GM19395 (cell line): ENCODE data around the gene CEMIP2.
"Not testable (repeated sequence)": the region's sequence is repeated elsewhere in the genome, so short reads cannot be mapped to it uniquely, and the experiment has no call there.

ENCODE experiments used
- ATAC-seq: cut with Tn5 transposase; IDR thresholded peaks from one replicate; pipeline ENCODE4 v1.9.1; 2021; ENCODE audit warnings: mild to moderate bottlenecking, moderate library complexity; ENCODE audit not compliant: unreplicated experiment

The CEMIP2 gene

GRCh38 chr9:71719562-71719961 lies 48.8 kb downstream of the CEMIP2 start:
- ATAC-seq = no peak

- no peak for ATAC-seq
Measured at GRCh38 chr9:71719088-71719487, 49.2 kb downstream of the CEMIP2 start.

- no peak for ATAC-seq
Measured at GRCh38 chr9:71716138-71716909, 52.0 kb downstream of the CEMIP2 start.

GRCh38 chr9:71710856-71711255 lies 57.5 kb downstream of the CEMIP2 start:
- ATAC-seq = no peak

GRCh38 chr9:71710201-71710600 lies 58.1 kb downstream of the CEMIP2 start:
- no peak for ATAC-seq

- no peak for ATAC-seq
Measured at GRCh38 chr9:71709384-71709783, 58.9 kb downstream of the CEMIP2 start.

- no peak for ATAC-seq
Measured at GRCh38 chr9:71706176-71706575, 62.1 kb downstream of the CEMIP2 start.

- no peak for ATAC-seq
Measured at GRCh38 chr9:71704796-71705195, 63.5 kb downstream of the CEMIP2 start.

GRCh38 chr9:71703172-71703872 lies 65.0 kb downstream of the CEMIP2 start:
- no peak for ATAC-seq

- no peak for ATAC-seq
Measured at GRCh38 chr9:71697882-71698281, 70.4 kb downstream of the CEMIP2 start.

GRCh38 chr9:71694332-71694731 lies 74.0 kb downstream of the CEMIP2 start:
- no peak for ATAC-seq

GRCh38 chr9:71693607-71694006 lies 74.7 kb downstream of the CEMIP2 start:
- ATAC-seq = no peak

GRCh38 chr9:71692337-71692736 lies 76.0 kb downstream of the CEMIP2 start:
- ATAC-seq = no peak

- ATAC-seq = not testable (repeated sequence)
Measured at GRCh38 chr9:71691576-71691975, 76.7 kb downstream of the CEMIP2 start.

- ATAC-seq = no peak
Measured at GRCh38 chr9:71690689-71691435, 77.5 kb downstream of the CEMIP2 start.

- ATAC-seq = no peak
Measured at GRCh38 chr9:71690063-71690688, 78.1 kb downstream of the CEMIP2 start.

GRCh38 chr9:71687676-71688075 lies 80.6 kb downstream of the CEMIP2 start:
- ATAC-seq = no peak

- ATAC-seq = no peak
Measured at GRCh38 chr9:71685988-71686387, 82.3 kb downstream of the CEMIP2 start.

- ATAC-seq = no peak
Measured at GRCh38 chr9:71685394-71685793, 82.9 kb downstream of the CEMIP2 start.

- no peak for ATAC-seq
Measured at GRCh38 chr9:71684566-71684965, 83.7 kb downstream of the CEMIP2 start.

- no peak for ATAC-seq
Measured at GRCh38 chr9:71683598-71684235, 84.6 kb downstream of the CEMIP2 start.
